SK-N-SH treated with all-trans-retinoic acid at 6 μM for 48 hours (cell line): ENCODE data around the gene MARCHF10.

Experiments used
- ATAC-seq: fragments of 200-7000 bp; cut with Tn5 transposase; 3 replicates; pipeline ENCODE4 v1.9.1; 2020; ENCODE audit warnings: mild to moderate bottlenecking, moderate library complexity
- BACH2 ChIP-seq: fragments of 250-450 bp; sonication (Bioruptor Pico); IDR thresholded peaks from 2 replicates; pipeline ENCODE4 v1.9.0; 2021; ENCODE audit warnings: mild to moderate bottlenecking, borderline replicate concordance
- CREB5 ChIP-seq: fragments of 250-450 bp; sonication (Bioruptor Pico); IDR thresholded peaks from 2 replicates; pipeline ENCODE4 v1.5.1; 2020; ENCODE audit warnings: low read depth, mild to moderate bottlenecking, moderate library complexity
- CSDC2 ChIP-seq: fragments of 250-450 bp; sonication (Bioruptor Pico); IDR thresholded peaks from 2 replicates; pipeline ENCODE4 v1.5.0; 2020; ENCODE audit warnings: mild to moderate bottlenecking, moderate library complexity
- CSRNP3 ChIP-seq: fragments of 250-450 bp; sonication (Bioruptor Pico); IDR thresholded peaks from 2 replicates; pipeline ENCODE4 v1.5.1; 2021; ENCODE audit warnings: mild to moderate bottlenecking, moderate library complexity
- ESRRG ChIP-seq: fragments of 250-450 bp; sonication (Bioruptor Pico); IDR thresholded peaks from 2 replicates; pipeline ENCODE4 v1.6.1; 2021; ENCODE audit warnings: mild to moderate bottlenecking
- GLIS3 ChIP-seq: fragments of 250-450 bp; sonication (Bioruptor Pico); IDR thresholded peaks from 2 replicates; pipeline ENCODE4 v1.5.0; 2020; ENCODE audit warnings: mild to moderate bottlenecking, moderate library complexity
- ISL1 ChIP-seq: fragments of 250-450 bp; sonication (Bioruptor Pico); IDR thresholded peaks from 2 replicates; pipeline ENCODE4 v2.1.2; 2022; ENCODE audit warnings: mild to moderate bottlenecking, moderate library complexity
- OSR1 ChIP-seq: fragments of 250-450 bp; sonication (Bioruptor Pico); IDR thresholded peaks from 2 replicates; pipeline ENCODE4 v1.8.0; 2022; ENCODE audit warnings: moderate library complexity, mild to moderate bottlenecking, inconsistent platforms
- PATZ1 ChIP-seq: fragments of 250-450 bp; sonication (Bioruptor Pico); IDR thresholded peaks from 2 replicates; pipeline ENCODE4 v1.8.0; 2020; ENCODE audit warnings: mild to moderate bottlenecking, moderate library complexity, borderline replicate concordance
- PPARA ChIP-seq: fragments of 250-450 bp; sonication (Bioruptor Pico); IDR thresholded peaks from 2 replicates; pipeline ENCODE4 v1.5.0; 2020; ENCODE audit warnings: mild to moderate bottlenecking, borderline replicate concordance
- RARB ChIP-seq: fragments of 250-450 bp; sonication (Bioruptor Pico); IDR thresholded peaks from 2 replicates; pipeline ENCODE4 v1.8.0; 2021; ENCODE audit warnings: mild to moderate bottlenecking, moderate library complexity
- SNAI2 ChIP-seq: fragments of 250-450 bp; sonication (Bioruptor Pico); IDR thresholded peaks from 2 replicates; pipeline ENCODE4 v1.5.0; 2020; ENCODE audit warnings: mild to moderate bottlenecking, moderate library complexity
- TCF4 ChIP-seq: fragments of 250-450 bp; sonication (Bioruptor Pico); IDR thresholded peaks from 2 replicates; pipeline ENCODE4 v1.8.0; 2021; ENCODE audit warnings: mild to moderate bottlenecking, moderate library complexity, borderline replicate concordance
- TOX ChIP-seq: fragments of 250-450 bp; sonication (Bioruptor Pico); IDR thresholded peaks from 2 replicates; pipeline ENCODE4 v1.8.0; 2021; ENCODE audit warnings: mild to moderate bottlenecking, moderate library complexity, borderline replicate concordance
- TSHZ2 ChIP-seq: fragments of 250-450 bp; sonication (Bioruptor Pico); IDR thresholded peaks from 2 replicates; pipeline ENCODE4 v1.5.0; 2020; ENCODE audit warnings: mild to moderate bottlenecking, moderate library complexity
- ZC3H10 ChIP-seq: fragments of 250-450 bp; sonication (Bioruptor Pico); IDR thresholded peaks from 2 replicates; pipeline ENCODE4 v1.5.1; 2021; ENCODE audit warnings: mild to moderate bottlenecking, moderate library complexity
- ZFP3 ChIP-seq: fragments of 250-450 bp; sonication (Bioruptor Pico); IDR thresholded peaks from 2 replicates; pipeline ENCODE4 v1.5.0; 2020; ENCODE audit warnings: mild to moderate bottlenecking, moderate library complexity
- ZFP30 ChIP-seq: fragments of 450-650 bp; formaldehyde crosslinking; IDR thresholded peaks from 2 replicates; pipeline ENCODE4 v1.5.0; 2022; ENCODE audit warnings: mild to moderate bottlenecking, moderate library complexity
- ZNF565 ChIP-seq: fragments of 450-650 bp; formaldehyde crosslinking; conservative IDR thresholded peaks from 2 replicates; pipeline ENCODE4 v1.5.0; 2020; ENCODE audit warnings: low read depth, mild to moderate bottlenecking, moderate library complexity
- ZNF70 ChIP-seq: fragments of 450-650 bp; formaldehyde crosslinking; IDR thresholded peaks from 2 replicates; pipeline ENCODE4 v1.5.0; 2020; ENCODE audit warnings: mild to moderate bottlenecking, moderate library complexity
- ZNF8 ChIP-seq: fragments of 450-650 bp; formaldehyde crosslinking; IDR thresholded peaks from 2 replicates; pipeline ENCODE4 v1.5.0; 2020; ENCODE audit warnings: mild to moderate bottlenecking, moderate library complexity

Gene MARCHF10

GRCh38 chr17:62658136-62658920, 149.8 kb downstream of the MARCHF10 start:
- ATAC-seq = no peak
- TF ChIP-seq BACH2 = no peak
- no peak for TF ChIP-seq PATZ1 (CRISPR knock-in tag)
- no peak for TF ChIP-seq TCF4

- ATAC-seq = no peak
- TF ChIP-seq ZNF70 (CRISPR knock-in tag) = no peak
- TF ChIP-seq RARB (CRISPR knock-in tag) = no peak
- no peak for TF ChIP-seq CSDC2 (CRISPR knock-in tag)
- TF ChIP-seq CREB5 (CRISPR knock-in tag) = no peak
- no peak for TF ChIP-seq ZNF565 (CRISPR knock-in tag)
- no peak for TF ChIP-seq ZFP3 (CRISPR knock-in tag)
- TF ChIP-seq PPARA (CRISPR knock-in tag) = no peak
- no peak for TF ChIP-seq ESRRG (CRISPR knock-in tag)
- TF ChIP-seq ZNF8 (CRISPR knock-in tag) = no peak
- no peak for TF ChIP-seq GLIS3 (CRISPR knock-in tag)
Measured at GRCh38 chr17:62657690-62658089, 150.4 kb downstream of the MARCHF10 start.

- no peak for ATAC-seq
- no peak for TF ChIP-seq TSHZ2
- TF ChIP-seq ZFP3 (CRISPR knock-in tag) = no peak
- TF ChIP-seq ZNF70 (CRISPR knock-in tag) = no peak
- TF ChIP-seq OSR1 (CRISPR knock-in tag) = no peak
- no peak for TF ChIP-seq SNAI2 (CRISPR knock-in tag)
- no peak for TF ChIP-seq ISL1 (CRISPR knock-in tag)
- TF ChIP-seq ZC3H10 (CRISPR knock-in tag) = no peak
- no peak for TF ChIP-seq PPARA (CRISPR knock-in tag)
- TF ChIP-seq TOX (CRISPR knock-in tag) = no peak
- TF ChIP-seq ZNF565 (CRISPR knock-in tag) = no peak
- no peak for TF ChIP-seq ZFP30
- no peak for TF ChIP-seq CSDC2 (CRISPR knock-in tag)
- TF ChIP-seq ZNF8 (CRISPR knock-in tag) = no peak
- no peak for TF ChIP-seq BACH2
- no peak for TF ChIP-seq RARB (CRISPR knock-in tag)
- TF ChIP-seq CSRNP3 = no peak
Measured at GRCh38 chr17:62657145-62657665, 150.9 kb downstream of the MARCHF10 start.

- TF ChIP-seq CSDC2 (CRISPR knock-in tag) (no peak), CREB5 (CRISPR knock-in tag) (no peak), ISL1 (CRISPR knock-in tag) (no peak)
- no peak for ATAC-seq
Measured at GRCh38 chr17:62656446-62656845, 151.7 kb downstream of the MARCHF10 start.
